HG03097 (cell line): ENCODE measurements around the gene ELMO1.

ENCODE experiments used
- ATAC-seq: cut with Tn5 transposase; IDR thresholded peaks from one replicate; pipeline ENCODE4 v1.9.1; 2021; ENCODE audit not compliant: unreplicated experiment, low FRiP score

ELMO1 gene

DNA sequence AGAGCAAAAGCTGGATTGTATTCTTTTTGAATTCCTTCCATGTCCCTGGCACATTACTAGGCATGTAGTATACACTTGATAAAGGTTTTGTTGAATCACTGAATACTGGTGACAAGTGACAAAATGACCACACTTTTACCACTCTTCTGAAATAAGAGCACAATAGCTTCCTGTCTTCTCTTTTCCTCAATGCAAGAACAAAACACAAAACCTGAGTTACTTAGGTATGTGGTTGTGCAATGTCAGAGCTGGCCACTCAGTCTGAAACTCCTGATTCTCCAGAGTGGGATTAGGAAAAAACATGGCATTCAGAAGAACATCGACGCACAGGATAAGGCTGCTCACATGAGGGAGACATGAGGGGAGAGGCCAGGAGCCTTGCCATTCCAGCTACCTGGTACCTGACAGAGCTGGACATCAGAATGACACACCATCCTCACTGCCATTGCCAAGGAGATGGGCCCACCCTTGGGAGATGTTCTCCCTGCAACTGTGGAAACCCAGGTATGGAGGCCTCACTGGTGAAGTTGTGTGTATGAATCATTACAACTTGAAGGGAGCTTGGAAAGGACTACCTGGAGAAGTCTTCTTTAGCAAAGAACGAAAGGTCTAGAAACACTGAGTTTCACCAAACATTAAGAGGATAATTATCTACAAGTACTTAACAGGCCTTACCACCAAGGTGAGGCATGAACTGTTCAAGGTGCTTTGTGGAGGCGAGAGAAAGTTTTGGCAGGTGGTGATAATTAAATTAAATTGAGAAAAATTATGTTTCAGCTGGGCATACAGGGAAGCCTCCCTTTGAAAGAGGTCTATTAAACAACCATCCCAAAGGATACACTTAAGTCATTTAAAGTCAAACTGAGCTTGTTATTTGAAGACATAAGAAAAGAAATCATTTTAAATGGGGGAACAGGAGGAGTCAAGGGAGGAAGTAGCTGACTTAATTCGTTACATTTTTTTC lies 477.8 kb downstream of the ELMO1 start:
- ATAC-seq = no peak

- no peak for ATAC-seq
These were observed 479.3 kb downstream of the ELMO1 start for GRCh38 chr7:36969376-36969775.

- ATAC-seq = no peak
These were observed 481.3 kb downstream of the ELMO1 start for GRCh38 chr7:36967387-36967786.

DNA sequence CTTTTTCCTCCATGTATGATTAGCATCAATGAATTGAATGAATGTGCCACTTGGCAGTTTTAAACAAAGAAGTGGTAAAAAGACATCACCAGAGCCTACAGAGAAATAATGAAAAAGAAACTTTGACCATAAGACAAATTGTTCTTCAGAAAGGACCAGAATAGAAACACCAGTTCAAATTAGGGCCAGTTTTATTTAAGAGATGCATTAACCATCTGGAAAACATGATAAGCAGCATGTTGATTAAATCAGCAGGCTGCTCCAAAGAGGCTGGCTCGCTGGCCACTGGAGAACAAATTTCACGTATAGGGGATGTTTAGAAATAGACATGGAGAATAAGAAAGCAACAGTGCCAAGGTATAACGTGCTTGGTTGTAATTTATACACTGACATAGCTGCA lies 482.0 kb downstream of the ELMO1 start:
- ATAC-seq = no peak

- ATAC-seq = no peak
These were observed 482.6 kb downstream of the ELMO1 start for GRCh38 chr7:36966039-36966438.

DNA sequence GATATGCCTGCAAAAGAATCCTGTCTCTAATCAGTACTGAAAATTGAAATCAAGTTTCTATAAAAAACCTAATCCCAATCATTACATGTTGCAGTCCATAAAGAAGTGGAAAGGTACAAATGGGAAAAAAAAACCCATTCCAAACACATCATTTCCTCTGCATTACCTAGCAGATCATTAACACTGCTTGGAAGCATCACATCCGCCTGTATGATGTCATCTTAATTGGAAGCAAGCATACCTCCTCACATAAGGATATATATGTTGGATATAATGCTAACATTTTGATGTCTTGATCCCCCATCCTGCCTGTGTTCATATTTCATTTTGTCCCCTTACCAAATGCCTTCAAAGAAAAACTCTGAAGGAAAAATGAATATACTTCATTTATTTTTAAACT lies 483.0 kb downstream of the ELMO1 start:
- ATAC-seq = no peak

DNA sequence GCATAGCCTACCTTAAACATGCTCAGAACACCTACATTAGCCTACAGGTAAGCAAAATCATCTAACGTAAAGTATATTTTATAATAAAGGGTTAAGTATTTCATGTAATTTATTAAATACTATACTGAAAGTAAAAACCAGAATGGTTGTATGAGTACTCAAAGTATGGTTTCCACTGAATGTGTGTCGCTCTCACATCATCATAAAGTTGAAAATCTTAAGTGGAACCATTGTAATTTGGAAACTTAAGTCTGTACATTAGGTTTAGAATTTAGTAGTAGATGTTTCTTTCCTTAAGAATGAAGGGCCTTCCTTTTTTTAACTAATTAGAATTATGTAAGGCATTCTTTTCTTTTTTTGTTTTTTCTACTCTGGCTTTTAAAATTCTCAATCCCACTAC lies 484.4 kb downstream of the ELMO1 start:
- no peak for ATAC-seq

DNA sequence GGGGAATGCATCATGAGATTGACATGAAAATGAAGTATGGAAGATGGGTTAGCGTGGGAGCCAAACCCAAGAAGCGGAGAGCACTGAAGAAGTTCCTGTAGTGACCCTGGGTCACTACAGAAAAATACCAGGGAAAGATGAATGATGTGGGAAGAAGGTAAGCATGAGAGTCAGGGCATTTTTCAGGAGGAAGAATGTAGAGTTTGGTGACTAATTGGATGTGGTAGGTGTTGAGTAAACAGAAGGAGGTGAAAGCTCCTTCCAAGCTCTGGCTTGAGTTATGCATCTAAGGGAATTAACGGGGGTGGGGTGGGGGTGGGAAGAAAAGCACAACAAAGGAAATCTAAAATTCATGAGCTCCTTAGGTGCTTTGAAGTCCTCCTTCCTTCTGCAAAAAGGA lies 486.3 kb downstream of the ELMO1 start:
- no peak for ATAC-seq

- ATAC-seq = no peak
These were observed 487.0 kb downstream of the ELMO1 start for GRCh38 chr7:36961693-36962092.

DNA sequence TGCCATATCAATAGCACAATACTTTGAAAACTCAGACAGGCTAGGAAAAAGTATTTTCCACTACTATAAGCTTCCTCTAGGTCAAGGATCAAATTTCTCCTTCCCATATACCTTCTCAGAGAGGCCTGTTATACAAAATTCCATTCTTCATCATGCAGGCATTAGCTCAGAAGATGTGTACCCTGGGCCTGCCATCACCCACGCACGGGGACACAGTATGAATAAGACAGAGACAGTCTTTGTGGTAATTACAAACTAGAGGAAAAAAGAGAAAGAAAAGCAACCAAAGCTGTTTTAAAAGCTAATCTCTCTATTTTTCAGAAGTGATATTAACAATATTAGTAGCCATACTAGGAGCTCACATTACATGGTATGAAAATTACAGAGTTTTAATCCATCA lies 487.6 kb downstream of the ELMO1 start:
- ATAC-seq = no peak

- ATAC-seq = no peak
These were observed 488.6 kb downstream of the ELMO1 start for GRCh38 chr7:36960105-36960504.

GRCh38 chr7:36958111-36958733 lies 490.4 kb downstream of the ELMO1 start:
- ATAC-seq = no peak

GRCh38 chr7:36957620-36958019 lies 491.0 kb downstream of the ELMO1 start:
- no peak for ATAC-seq

- no peak for ATAC-seq
These were observed 491.9 kb downstream of the ELMO1 start for GRCh38 chr7:36956814-36957213.

DNA sequence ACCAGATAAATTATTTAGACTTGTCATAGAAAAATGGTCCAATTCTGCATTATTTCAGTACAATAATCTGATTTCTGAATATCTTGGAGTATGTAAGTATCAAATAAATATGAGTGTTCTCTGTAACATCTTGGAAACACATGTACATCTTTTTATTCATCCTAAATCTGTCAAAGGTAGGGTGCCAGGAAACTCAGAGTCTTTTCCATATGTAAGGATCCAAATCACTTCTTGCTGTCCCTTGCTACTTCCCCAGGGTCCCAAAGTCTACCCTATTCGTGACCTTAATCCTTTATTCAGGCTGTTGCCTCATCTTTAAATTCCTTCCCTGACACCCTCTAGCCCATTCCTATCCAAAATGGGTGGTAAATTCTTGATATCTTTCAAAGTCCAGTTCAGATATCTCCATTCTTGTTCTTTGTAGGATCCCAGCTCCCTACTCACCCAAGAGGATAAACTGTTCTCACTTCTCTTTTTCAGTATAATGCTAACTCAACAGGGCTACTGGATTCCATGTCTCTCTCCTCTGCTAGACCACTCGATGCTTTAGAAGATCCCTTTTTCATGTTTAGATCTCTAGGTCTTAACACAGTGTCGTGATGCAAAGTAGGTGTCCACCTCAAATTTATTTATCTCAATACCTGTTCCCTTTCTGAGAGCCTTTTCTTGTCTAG lies 493.1 kb downstream of the ELMO1 start:
- ATAC-seq = no peak

- ATAC-seq = peak; percentile 87
These were observed 497.4 kb downstream of the ELMO1 start for GRCh38 chr7:36951257-36951697.

DNA sequence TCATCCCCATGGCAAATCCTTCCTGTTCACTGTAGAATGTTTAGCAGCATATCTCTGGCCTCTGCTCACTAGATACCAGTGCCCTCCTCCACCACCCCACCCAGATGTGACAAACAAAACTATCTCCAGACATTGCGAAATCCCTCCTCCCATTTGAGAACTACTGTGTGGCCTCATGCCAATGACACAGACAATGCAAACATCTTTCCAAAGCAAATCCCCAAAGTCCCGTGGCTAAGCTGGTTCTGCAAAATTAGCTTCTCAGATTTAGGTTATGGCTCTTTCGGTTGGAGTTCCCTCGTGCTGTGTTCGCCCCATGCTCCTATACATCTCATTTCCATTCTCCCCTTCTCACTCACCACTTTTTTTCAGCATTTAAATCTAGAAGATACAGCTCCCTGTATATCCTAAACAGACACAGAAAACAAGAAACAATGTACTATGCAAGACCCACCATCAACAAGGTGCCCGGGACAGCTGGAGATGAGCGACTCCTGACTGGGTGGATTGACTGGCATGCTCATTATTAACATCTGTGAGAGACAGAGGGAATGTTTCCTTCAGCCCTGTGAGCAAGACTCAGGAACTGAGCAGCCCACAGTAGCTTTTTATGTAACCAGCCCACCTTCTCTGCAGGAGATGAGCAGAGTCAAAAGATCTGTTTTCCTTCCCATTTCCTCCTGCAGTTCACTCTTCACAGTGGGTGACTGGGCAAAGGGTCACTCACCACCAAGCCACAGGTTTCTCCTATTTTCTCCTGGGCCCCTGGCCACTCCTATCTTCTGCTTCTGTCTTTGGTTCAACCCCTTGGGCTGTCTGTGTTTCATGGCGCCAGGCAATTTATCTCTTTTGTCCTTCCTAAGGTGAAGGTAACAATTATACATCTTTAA lies 498.7 kb downstream of the ELMO1 start:
- no peak for ATAC-seq

DNA sequence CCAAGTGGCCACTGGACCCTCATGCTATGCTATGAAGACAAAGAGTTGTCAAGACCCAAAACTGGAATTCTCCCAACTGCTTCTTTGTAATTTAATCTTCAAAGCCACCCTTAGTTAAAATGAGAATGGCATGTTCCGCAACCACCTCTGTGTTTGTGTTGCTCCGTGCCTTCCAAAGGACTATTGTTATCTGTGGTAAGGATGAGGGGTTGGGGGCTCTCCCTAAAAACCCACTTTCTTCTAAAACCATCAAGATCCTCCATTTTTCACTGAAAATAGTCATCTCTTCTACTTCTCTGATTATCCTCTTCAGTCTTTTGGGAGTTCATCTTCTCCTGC lies 502.3 kb downstream of the ELMO1 start:
- no peak for ATAC-seq

- no peak for ATAC-seq
These were observed 502.9 kb downstream of the ELMO1 start for GRCh38 chr7:36945612-36946400.

DNA sequence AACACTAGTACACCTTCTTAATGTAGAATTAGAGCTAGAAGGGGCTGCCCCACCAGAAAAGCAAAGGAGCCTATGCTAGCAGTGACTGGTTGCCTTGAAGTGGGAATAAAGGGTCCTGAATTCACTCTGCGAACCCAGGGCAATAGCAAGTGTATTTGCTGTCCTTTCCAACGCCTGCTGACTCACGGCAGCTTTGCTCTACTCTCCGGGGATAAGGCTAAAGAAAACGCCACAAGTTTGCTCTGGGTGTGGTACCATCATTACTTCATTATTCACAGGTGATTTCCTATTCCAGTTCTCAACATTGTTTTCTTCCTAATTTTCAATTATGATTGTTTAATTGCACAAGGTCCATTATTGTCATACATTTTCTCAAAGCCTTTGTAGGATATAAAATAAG lies 503.8 kb downstream of the ELMO1 start:
- no peak for ATAC-seq
